ENCODE measurements around the gene KLRC2.
"Not testable (repeated sequence)": the region's sequence is repeated elsewhere in the genome, so short reads cannot be mapped to it uniquely, and the experiment has no call there.

Gene KLRC2

DNA sequence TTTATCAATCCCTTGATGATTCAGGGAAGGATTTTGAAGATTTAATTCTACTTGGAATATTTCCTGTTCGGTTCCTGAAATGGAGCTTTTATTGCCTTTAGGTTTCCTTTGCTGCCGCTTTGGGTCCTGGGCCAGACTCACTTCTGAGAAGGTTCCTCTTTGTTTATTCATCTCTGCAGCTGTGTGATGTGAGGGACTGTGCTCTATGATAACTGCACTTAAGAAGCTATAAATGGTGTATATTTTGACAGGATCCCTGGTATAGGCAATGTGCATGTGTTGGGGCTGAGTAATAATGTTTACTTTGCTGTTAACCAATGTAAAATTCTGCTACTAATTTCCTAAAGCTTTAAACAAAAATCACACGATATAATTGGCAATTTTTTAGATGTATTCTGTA is at the start of gene KLRC2:
TSS of gene KLRC2 (minus strand) at position 195 of the 400 bp plus-strand sequence. CDS start at position 171, 24 bp downstream.
- DNase-seq (ENCODE audit: low read depth) = not testable (repeated sequence)

GRCh38 chr12:10481901-10482300 is 46.1 kb upstream of the KLRC2 start:
- DNase-seq (ENCODE audit: low read depth) = not testable (repeated sequence)

GRCh38 chr12:10472808-10473207 is 37.0 kb upstream of the KLRC2 start:
- not testable (repeated sequence) for DNase-seq (ENCODE audit: low read depth)

GRCh38 chr12:10469701-10470100 is 33.9 kb upstream of the KLRC2 start:
- no peak for DNase-seq (ENCODE audit: low read depth)

DNA sequence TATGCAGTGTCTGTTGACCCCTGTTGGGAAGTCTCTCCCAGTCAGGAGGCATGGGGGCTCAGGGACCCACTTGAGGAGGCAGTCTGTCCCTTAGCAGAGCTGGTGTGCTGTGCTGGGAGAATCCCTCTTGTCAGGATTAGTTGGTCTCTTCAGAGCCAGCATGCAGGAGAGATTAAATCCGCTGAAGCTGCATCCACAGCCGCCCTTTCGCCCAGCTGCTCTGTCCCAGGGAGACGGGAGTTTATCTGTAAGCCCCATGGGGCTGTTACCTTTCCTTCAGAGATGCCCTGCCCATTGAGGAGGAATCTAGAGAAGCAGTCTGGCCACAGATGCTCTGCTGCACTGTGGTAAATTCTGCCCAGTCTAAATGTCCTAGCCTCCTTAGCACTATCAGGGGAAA is 30.5 kb upstream of the KLRC2 start:
- DNase-seq (ENCODE audit: low read depth) = no peak

DNA sequence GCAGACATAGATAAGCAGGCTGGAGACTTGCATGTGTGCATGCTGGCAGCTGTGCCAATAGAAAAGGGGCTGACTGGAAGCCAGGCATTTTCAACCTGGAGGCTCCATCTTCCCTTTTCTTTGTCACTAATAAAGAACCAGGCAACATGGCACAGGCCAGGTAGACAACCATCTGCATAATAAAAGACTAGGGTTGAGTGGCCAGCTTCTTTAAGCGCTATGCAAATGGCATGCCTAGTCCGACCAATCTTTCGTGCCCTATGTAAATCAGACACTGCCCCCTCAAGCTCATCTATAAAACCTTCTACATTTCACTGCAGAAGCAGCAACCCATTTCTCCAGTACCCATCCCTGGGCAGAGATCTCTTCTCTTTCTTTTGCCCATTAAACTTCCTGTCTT is 21.9 kb upstream of the KLRC2 start:
- DNase-seq (ENCODE audit: low read depth) = no peak

DNA sequence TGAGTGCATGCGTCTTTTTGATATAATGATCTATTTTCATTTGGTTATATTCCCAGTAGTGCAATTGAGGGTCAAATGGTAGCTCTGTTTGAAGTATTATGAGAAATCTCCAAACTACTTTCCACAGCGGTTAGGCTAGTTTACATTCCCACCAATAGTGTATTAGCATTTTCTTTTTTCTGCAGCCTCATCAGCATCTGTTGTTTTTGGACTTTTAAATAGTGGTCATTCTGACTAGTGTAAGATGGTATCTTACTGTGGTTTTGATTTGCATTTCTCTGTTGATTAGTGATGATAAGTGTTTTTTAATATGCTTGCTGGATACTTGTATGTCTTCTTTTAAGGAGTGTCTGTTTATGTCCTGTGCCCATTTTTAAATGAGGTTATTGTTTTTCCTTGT is 21.0 kb upstream of the KLRC2 start:
- no peak for DNase-seq (ENCODE audit: low read depth)

GRCh38 chr12:10455766-10456165 is 20.0 kb upstream of the KLRC2 start:
- no peak for DNase-seq (ENCODE audit: low read depth)

- DNase-seq (ENCODE audit: low read depth) = no peak
These were observed 18.7 kb upstream of the KLRC2 start for GRCh38 chr12:10454531-10454930.

DNA sequence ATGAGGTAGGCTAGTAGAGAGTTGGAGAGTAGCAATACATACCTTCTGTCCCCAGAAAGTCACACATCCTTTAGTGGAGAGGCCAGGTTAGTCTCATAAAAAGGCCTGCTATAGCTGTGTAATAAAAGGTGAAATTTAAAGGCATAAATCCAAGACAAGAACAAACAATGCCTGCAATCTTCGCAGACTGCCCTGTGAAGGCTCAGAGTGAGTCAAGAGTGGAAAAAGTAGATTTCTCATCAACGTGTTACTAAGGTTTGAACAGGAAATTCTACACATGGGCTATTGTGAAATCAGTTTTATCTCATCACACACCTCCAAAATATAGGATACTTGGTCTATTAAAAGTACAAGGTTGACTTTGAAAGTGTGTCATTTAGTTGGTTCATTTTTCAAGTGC is 17.3 kb upstream of the KLRC2 start, which contains the start of gene KLRC1:
TSS of gene KLRC1 (minus strand) at position 222 of the 400 bp plus-strand sequence. CDS start 2,221 bp downstream, outside the sequence.
- no peak for DNase-seq (ENCODE audit: low read depth)

DNA sequence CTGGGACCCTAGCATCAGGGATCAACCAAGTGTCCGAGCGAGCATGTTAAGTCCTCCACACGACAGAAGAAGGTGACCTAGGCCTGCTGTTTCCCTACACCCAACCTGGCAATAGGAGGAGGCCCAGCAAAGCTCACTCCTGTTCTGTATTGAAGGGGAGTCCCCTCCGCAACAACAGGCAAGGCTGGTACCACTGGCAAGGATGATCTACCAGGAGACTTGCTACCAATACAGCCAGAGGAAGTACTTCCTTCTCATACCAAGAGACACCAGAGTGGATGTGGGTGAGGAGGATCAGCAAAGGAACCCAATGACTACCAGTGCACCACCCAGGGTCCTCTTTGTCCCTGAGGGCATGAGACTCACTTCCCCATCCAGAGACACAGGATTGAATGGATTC is 12.4 kb upstream of the KLRC2 start:
- no peak for DNase-seq (ENCODE audit: low read depth)

- not testable (repeated sequence) for DNase-seq (ENCODE audit: low read depth)
These were observed 10.2 kb upstream of the KLRC2 start for GRCh38 chr12:10446052-10446451.

GRCh38 chr12:10441144-10441543 is 5.3 kb upstream of the KLRC2 start:
- DNase-seq (ENCODE audit: low read depth) = not testable (repeated sequence)

- not testable (repeated sequence) for DNase-seq (ENCODE audit: low read depth)
These were observed 3.9 kb upstream of the KLRC2 start for GRCh38 chr12:10439608-10440274.

GRCh38 chr12:10437601-10438000 is 1.8 kb upstream of the KLRC2 start:
- not testable (repeated sequence) for DNase-seq (ENCODE audit: low read depth)

DNA sequence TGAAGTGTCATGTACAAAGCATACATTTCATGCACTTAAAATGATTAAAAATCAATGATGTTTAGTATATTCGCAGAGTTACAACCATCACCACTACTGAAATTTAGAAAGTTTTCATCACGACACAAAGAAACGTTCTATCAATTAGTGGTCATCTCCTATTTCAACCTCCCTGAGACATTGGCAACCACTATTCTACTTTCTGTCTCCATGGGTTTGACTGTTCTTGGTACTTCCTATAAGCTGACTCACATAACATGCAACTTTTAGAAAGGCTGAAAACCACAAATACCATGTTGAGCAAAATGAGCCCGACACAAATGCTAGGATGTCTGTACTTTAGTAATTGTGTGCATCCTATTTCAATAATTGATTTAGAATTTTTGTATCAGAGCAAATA is 5.2 kb downstream of the KLRC2 start:
- DNase-seq (ENCODE audit: low read depth) = not testable (repeated sequence)

DNA sequence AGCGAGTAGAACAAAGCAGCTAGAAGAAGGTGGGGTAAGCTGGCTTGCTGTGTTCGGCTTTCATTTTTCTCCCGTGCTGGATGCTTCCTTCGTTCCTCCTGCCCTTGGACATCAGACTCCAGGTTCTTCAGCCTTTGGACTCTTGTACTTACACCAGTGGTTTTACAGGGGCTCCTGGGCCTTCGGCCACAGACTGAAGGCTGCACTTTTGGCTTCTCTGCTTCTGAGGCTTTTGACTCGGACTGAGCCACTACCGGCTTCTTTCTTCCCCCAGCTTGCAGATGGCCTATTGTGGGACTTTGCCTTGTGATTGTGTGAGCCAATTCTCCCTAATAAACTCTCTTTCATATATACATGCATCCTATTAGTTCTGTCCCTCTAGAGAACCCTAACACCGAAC is 9.9 kb downstream of the KLRC2 start:
- not testable (repeated sequence) for DNase-seq (ENCODE audit: low read depth)

- not testable (repeated sequence) for DNase-seq (ENCODE audit: low read depth)
These were observed 11.4 kb downstream of the KLRC2 start for GRCh38 chr12:10424260-10424899.

DNA sequence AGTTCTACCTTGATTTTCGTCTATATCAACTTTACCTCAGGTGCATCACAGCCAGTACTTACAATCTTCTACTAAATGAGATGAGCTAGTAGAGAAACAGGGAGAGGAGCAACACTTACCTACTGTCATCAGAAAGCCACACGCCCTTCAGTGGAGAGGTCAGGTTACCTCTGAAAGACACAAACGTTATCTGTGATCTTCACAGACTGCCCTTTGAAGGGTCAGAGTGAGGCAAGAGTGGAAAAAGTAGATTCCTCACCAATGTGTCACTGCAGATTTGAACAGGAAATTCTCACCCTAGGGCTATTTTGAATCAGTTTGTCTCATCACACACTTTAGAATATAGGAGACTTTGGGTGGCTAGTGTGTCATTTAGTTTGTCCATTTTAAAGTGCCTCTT is 13.7 kb downstream of the KLRC2 start:
- DNase-seq (ENCODE audit: low read depth) = not testable (repeated sequence)

DNA sequence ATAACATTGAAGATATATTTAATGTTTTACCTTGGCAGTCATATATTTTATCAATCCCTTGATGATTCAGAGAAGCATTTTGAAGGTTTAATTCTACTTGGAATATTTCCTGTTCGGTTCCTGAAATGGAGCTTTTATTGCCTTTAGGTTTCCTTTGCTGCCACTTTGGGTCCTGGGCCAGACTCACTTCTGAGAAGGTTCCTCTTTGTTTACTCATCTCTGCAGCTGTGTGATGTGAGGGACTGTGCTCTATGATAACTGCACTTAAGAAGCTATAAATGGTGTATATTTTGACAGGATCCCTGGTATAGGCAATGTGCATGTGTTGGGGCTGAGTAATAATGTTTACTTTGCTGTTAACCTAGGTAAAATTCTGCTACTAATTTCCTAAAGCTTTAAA is 15.5 kb downstream of the KLRC2 start, which contains the start of gene KLRC3:
TSS of gene KLRC3 (minus strand) at position 262 of the 400 bp plus-strand sequence. CDS start at position 217, 45 bp downstream.
- not testable (repeated sequence) for DNase-seq (ENCODE audit: low read depth)

- no peak for DNase-seq (ENCODE audit: low read depth)
These were observed 26.4 kb downstream of the KLRC2 start, which contains the start of gene KLRC4 for GRCh38 chr12:10409392-10409791. Gene KLRC4 (minus strand): TSS chr12:10409757. CDS start chr12:10409575, 182 bp downstream.

GRCh38 chr12:10408842-10409241 is 27.0 kb downstream of the KLRC2 start:
- DNase-seq (ENCODE audit: low read depth) = no peak

GRCh38 chr12:10406725-10407124 is 29.1 kb downstream of the KLRC2 start:
- DNase-seq (ENCODE audit: low read depth) = no peak
